A673 (cell line): ENCODE measurements around the gene FZD4. TPM values are rescaled to one million over a fixed set of nuclear protein-coding genes. Genes with fewer than 3 reads are reported as not detected.
"Not testable (repeated sequence)": the region's sequence is repeated elsewhere in the genome, so short reads cannot be mapped to it uniquely, and the experiment has no call there.

Source experiments
- Bru-seq: library from RNA; stranded (reverse); fragments of 400-500 nt; gene quantifications from one replicate; lab custom pipeline; 2021; lab: Mats Ljungman, UMichigan
- BruChase-seq, 2 experiments: library from RNA; stranded (reverse); fragments of 400-500 nt; gene quantifications; one replicate each; lab custom pipeline; 2021; lab: Mats Ljungman, UMichigan
- BruUV-seq: library from RNA; stranded (reverse); fragments of 400-500 nt; replicated peaks from 2 replicates; lab custom pipeline; 2021; lab: Mats Ljungman, UMichigan
- CTCF ChIA-PET: fragments of 300-600 bp; sonication (Branson Sonifier 250); formaldehyde crosslinking; loops from one replicate; lab custom pipeline; 2022; ENCODE audit warnings: antibody characterized with exemption; lab: Charles Lee
- POLR2A ChIA-PET: fragments of 300-600 bp; sonication (Branson Sonifier 250); formaldehyde crosslinking; loops from one replicate; lab custom pipeline; 2022; ENCODE audit warnings: antibody characterized with exemption; ENCODE audit not compliant: low non-redundant PET; lab: Charles Lee
- DNase-seq: peaks from one replicate; pipeline ENCODE4 v3.0.0-alpha.2; 2015; ENCODE audit warnings: low spot score
- H3K27ac ChIP-seq: fragments of 200-600 bp; sonication (generic); 2 replicates; pipeline ENCODE4 v1.5.1; 2016; ENCODE audit warnings: mixed run types, low read depth, mild to moderate bottlenecking, mixed read lengths, antibody characterized with exemption, low read length; ENCODE audit not compliant: poor library complexity, severe bottlenecking
- H3K27me3 ChIP-seq: fragments of 200-600 bp; sonication (generic); replicated peaks from 2 replicates; pipeline ENCODE4 v1.6.1; 2017; ENCODE audit warnings: mixed run types, low read depth, mild to moderate bottlenecking, mixed read lengths, antibody characterized with exemption, low read length; ENCODE audit not compliant: insufficient read depth, poor library complexity
- H3K36me3 ChIP-seq: fragments of 200-600 bp; sonication (generic); 2 replicates; pipeline ENCODE4 v1.6.1; 2016; ENCODE audit warnings: mixed run types, mild to moderate bottlenecking, mixed read lengths, antibody characterized with exemption, low read length; ENCODE audit not compliant: insufficient read depth, poor library complexity, severe bottlenecking
- H3K4me1 ChIP-seq: fragments of 200-600 bp; sonication (generic); 2 replicates; pipeline ENCODE4 v1.6.1; 2017; ENCODE audit warnings: mixed run types, mild to moderate bottlenecking, mixed read lengths, antibody characterized with exemption, low read length; ENCODE audit not compliant: insufficient read depth, poor library complexity, severe bottlenecking
- H3K4me3 ChIP-seq: fragments of 200-600 bp; sonication (generic); 2 replicates; pipeline ENCODE4 v1.5.1; 2016; ENCODE audit warnings: low read depth, mixed run types, mild to moderate bottlenecking, mixed read lengths, low read length; ENCODE audit not compliant: poor library complexity, severe bottlenecking
- H3K9me3 ChIP-seq: fragments of 200-600 bp; sonication (generic); 2 replicates; pipeline ENCODE4 v1.6.1; 2016; ENCODE audit warnings: mixed run types, low read depth, mild to moderate bottlenecking, mixed read lengths, antibody characterized with exemption, low read length; ENCODE audit not compliant: poor library complexity, severe bottlenecking
- EZH2 ChIP-seq: fragments of 200-600 bp; sonication (generic); IDR thresholded peaks from 2 replicates; pipeline ENCODE4 v1.6.1; 2017; ENCODE audit warnings: borderline replicate concordance, low read depth, mild to moderate bottlenecking, mixed read lengths, antibody characterized with exemption, low read length; ENCODE audit not compliant: poor library complexity, severe bottlenecking
- intact Hi-C: fragments of 100-400 bp; cut with micrococcal nuclease; formaldehyde crosslinking; loops from one replicate; pipeline ENCODE4 v1.10.0; 2022; ENCODE audit not compliant: unreplicated experiment
- long read RNA-seq: library from polyadenylated mRNA; stranded (forward); transcript quantifications from one replicate; pipeline ENCODE4 v2.0.0, GENCODE V29; 2022
- total RNA-seq: library from RNA; stranded (reverse); gene quantifications from 2 replicates; pipeline ENCODE4 v1.2.3, GENCODE V29; 2021
- TF ChIP-seq, protein P1 (sequence below): fragments of 300-800, 200-600 bp; sonication (generic); conservative IDR thresholded peaks from 2 replicates; pipeline ENCODE4 v1.5.1; 2017; ENCODE audit warnings: low read depth, mild to moderate bottlenecking, antibody characterized with exemption, low read length, moderate library complexity, mixed read lengths

Gene FZD4
- 82.7 and 89.1 TPM in 2 replicates for total RNA-seq
- Bru-seq, nascent RNA = percentile 99 among the genes with signal in this experiment
- percentile 100 among the genes with signal in this experiment for BruChase-seq, experiment 1, labeled RNA remaining after a 2-hour chase
- percentile 99 among the genes with signal in this experiment for BruChase-seq, experiment 2, labeled RNA remaining after a 6-hour chase
- long read RNA-seq, full-length matches to known transcripts = 18 of 47 reads
- long read RNA-seq, partial matches to known transcripts = 0 of 47 reads
- long read RNA-seq, other reads (novel, unspliced or antisense) = 29 of 47 reads

DNA sequence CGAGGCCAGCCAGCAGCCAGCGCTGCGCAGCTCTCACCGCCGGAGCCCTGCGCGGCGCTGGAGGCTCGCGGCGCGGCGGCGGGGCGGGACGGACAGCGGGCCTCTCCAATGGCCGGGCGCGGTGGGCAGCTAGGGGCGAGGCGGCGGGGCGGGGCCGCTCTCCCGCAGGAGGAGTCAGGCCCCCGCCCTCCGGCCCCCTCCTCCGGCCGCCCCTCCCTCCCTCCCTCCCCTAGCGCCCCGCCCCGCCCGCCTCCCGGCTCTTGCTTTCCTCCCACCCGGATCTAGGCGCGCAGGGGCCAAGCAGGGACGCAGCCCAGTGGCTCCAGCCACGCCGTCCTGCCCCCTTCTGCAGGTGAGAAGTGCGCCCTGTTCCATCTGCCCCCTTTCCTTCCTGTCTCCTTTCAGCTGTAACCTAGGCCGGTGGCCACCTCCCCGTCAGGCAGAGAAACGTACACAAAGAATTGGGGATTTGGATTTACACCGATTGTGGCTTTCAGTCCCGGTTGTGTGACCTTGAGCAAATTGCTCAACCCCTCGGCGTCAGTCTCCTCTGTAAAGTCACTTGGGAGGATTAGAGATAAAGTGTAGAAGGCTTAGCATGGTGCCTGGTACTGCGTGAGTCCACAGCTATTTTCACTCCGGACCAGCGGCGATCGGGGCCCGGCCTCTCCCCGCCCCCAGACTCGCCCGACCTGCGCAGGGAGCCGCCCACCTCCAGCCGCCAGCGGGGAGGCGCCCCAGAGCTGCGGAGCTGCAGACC lies at the start of gene FZD4:
TSS of gene FZD4 (minus strand) at position 35 of the 760 bp plus-strand sequence. CDS start 310 bp downstream, outside the sequence.
- POLR2A ChIA-PET = no interaction called here

DNA sequence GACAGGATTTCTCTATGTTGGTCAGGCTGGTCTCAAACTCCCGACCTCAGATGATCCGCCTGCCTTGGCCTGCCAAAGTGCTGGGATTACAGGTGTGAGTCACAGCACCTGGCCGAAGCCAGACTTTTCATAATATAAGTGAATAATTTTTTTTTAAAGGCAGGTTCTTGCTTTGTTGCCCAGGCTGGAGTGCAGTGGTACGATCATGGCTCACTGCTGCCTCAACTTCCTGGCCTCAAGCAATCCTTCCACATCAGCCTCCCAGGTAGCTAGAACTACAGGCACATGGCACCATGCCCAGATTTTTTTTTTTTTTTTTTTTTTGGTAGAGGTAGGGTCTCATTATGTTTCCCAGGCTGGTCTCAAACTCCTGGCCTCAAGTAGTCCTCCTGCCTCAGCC lies 49.1 kb upstream of the FZD4 start:
- H3K4me3 ChIP-seq, POLR2A ChIA-PET, H3K27me3 ChIP-seq, H3K36me3 ChIP-seq, H3K27ac ChIP-seq, CTCF ChIA-PET, BruUV-seq, DNase-seq, H3K9me3 ChIP-seq, intact Hi-C loops: not testable (repeated sequence)
- H3K4me1 ChIP-seq = peaks cover 13% of the 10 kb centered on the region

More for the DNA sequence above, at the start of gene FZD4:
- CTCF ChIA-PET = interaction anchor here (1.2 kb wide), 2 partner anchors 33 to 40 kb away, joined by 3 to 4 read pairs; no protein-coding TSS in a partner anchor
- intact Hi-C loops = loop anchor here (5.0 kb wide), 1 partner anchor 37 kb away; no protein-coding TSS in a partner anchor
- H3K4me1 ChIP-seq = peaks cover 60% of the 10 kb centered on the region
- no peaks in the 10 kb centered on the region for H3K9me3 ChIP-seq
- peaks cover 28% of the 10 kb centered on the region for H3K36me3 ChIP-seq
- peak within 1 kb of the TSS; percentile 88 for H3K27ac ChIP-seq
- H3K27me3 ChIP-seq = no peaks in the 10 kb centered on the region
- DNase-seq = peak; percentile 97
- no TSS peak for BruUV-seq
- H3K4me3 ChIP-seq = peak within 1 kb of the TSS; percentile 90
- TF ChIP-seq EZH2 = no peak
- TF ChIP-seq, protein P1, sequence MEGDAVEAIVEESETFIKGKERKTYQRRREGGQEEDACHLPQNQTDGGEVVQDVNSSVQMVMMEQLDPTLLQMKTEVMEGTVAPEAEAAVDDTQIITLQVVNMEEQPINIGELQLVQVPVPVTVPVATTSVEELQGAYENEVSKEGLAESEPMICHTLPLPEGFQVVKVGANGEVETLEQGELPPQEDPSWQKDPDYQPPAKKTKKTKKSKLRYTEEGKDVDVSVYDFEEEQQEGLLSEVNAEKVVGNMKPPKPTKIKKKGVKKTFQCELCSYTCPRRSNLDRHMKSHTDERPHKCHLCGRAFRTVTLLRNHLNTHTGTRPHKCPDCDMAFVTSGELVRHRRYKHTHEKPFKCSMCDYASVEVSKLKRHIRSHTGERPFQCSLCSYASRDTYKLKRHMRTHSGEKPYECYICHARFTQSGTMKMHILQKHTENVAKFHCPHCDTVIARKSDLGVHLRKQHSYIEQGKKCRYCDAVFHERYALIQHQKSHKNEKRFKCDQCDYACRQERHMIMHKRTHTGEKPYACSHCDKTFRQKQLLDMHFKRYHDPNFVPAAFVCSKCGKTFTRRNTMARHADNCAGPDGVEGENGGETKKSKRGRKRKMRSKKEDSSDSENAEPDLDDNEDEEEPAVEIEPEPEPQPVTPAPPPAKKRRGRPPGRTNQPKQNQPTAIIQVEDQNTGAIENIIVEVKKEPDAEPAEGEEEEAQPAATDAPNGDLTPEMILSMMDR = peak; percentile 50

DNA sequence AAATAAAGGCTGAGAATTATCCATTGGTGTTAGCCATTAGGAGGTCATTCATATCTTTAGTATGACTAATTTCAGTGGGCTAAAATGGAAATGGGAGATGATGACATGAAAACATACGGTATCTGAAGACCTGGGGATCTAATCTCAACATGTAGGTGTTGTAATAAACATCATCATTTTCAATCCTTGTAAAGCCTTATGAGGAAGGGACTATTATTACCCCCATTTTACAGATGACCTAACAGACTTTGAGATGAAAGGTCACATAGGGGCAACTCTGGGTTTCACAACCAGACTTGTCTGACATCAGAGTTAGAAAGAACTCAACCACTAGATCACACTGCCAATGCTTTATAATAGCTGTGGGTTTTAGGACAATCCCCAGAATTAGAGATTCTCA lies 47.7 kb upstream of the FZD4 start:
- no peaks in the 10 kb centered on the region for H3K9me3 ChIP-seq
- no peaks in the 10 kb centered on the region for H3K27me3 ChIP-seq
- BruUV-seq = no TSS peak
- no peaks in the 10 kb centered on the region for H3K36me3 ChIP-seq
- ChIA-PET POLR2A (no interaction called here), CTCF (no interaction called here)
- H3K4me1 ChIP-seq = peaks cover 15% of the 10 kb centered on the region
- H3K4me3 ChIP-seq = no peak overlapping the region
- no peak for TF ChIP-seq EZH2
- TF ChIP-seq, protein P1 = no peak
- intact Hi-C loops = no loop called here
- H3K27ac ChIP-seq = no peak overlapping the region
- DNase-seq = no peak
